ENCODE results near the gene KRT20. TPM values are rescaled to one million over a fixed set of nuclear protein-coding genes. Genes with fewer than 3 reads are reported as not detected.

Gene KRT20
- total and polyA plus RNA-seq, 2 of the 8 experiments (the other 6 are each of a cell fraction or from before 2014, with no cell fraction given) = not detected

DNA sequence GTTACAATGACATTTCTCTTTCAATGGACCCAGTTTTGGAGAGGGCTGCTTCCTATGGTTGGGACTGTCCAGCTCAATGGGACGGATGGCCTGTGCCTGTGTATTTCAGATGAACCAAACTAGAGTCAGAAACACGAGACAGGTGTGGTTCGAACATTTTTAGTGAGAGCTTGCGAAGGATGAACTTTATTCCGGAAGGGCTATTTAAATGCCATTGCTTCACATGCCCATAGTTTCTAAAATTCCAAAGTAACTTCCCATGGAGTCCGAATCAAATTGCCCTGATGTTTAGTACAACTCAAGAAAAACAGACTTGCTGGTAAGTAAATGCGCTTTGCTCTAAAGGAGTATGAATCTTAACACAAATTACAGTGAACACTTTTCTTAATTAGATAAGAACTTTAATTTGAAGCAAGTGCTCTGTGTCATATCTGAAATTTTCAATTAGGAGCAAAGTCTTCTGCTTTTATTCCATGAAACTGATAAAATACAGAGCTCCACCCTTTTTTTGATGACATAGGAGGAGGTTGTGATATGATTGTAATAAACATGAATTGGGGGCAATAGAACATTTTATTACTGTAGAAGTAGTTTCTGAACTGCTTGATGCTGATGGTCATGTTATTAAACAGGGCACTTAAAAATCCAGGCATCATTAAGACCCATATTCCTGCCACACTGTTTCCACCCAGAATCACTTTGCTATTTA is 1.3 kb downstream of the KRT20 start:
- H2BK120ac ChIP-seq (replicated peaks; ENCODE audit: low read depth, low read length) = no peak overlapping the region
- H3K23ac ChIP-seq (ENCODE audit: insufficient read length) = no peak overlapping the region
- no peaks in the 10 kb centered on the region for H3K36me3 ChIP-seq (ENCODE audit: control insufficient read depth in 2 of 4, insufficient read depth in 4 of 4, low read length in 3 of 4)
- no peak overlapping the region for H4K8ac ChIP-seq (ENCODE audit: extremely low read depth, insufficient read depth, low read length)
- DNase-seq (ENCODE audit: low read depth in 1 of 2, low spot score in 2 of 2) (no peak), FAIRE-seq (no peak)
- no peak overlapping the region for H3K56ac ChIP-seq (replicated peaks; ENCODE audit: insufficient read length, low read depth, low read length)
- CTCF ChIA-PET (ENCODE audit: partially characterized antibody) = interaction anchor here (1.0 to 2.1 kb wide), 5 partner anchors 16 to 779 kb away, joined by 3 to 8 read pairs (median 3); partner anchors contain the start of gene KRT10
- no peak overlapping the region for H2BK12ac ChIP-seq (ENCODE audit: low read depth, low read length)
- no peak overlapping the region for H3K18ac ChIP-seq (ENCODE audit: extremely low read depth, low read length)
- no peak overlapping the region for H3K27ac ChIP-seq (ENCODE audit: low read depth, low read length)
- H3K79me2 ChIP-seq (ENCODE audit: control insufficient read depth in 1 of 2, insufficient read depth in 2 of 2, low read length in 2 of 2) = no peaks in the 10 kb centered on the region
- H2AK5ac ChIP-seq (ENCODE audit: low read depth, low read length) = no peak overlapping the region
- H2BK5ac ChIP-seq (ENCODE audit: low read depth, low read length) = no peak overlapping the region
- no peaks in the 10 kb centered on the region for H4K20me1 ChIP-seq (replicated peaks in 1 of 2; ENCODE audit: control insufficient read depth in 1 of 2, insufficient read depth in 2 of 2, low read length in 2 of 2)
- no peak overlapping the region for H3K4ac ChIP-seq (replicated peaks; ENCODE audit: insufficient read length, low read depth, low read length)
- H3K4me2 ChIP-seq (ENCODE audit: insufficient read depth in 1 of 2, low read depth in 2 of 2, low read length in 2 of 2) = no peak overlapping the region
- H3K14ac ChIP-seq (ENCODE audit: insufficient read length) = no peak overlapping the region
- no peaks in the 10 kb centered on the region for H3K79me1 ChIP-seq (ENCODE audit: low read depth, low read length)
- H4K91ac ChIP-seq (replicated peaks; ENCODE audit: insufficient read length, low read length) = no peak overlapping the region
- 88% methylated on average over 7 of the region's 7 CpGs; no CpG with 5 or more reads in 1 of the 2 experiments for WGBS, 2 experiments (ENCODE audit: extremely low coverage in 1 of 2, insufficient coverage in 1 of 2, insufficient read length in 1 of 2, insufficient replicate concordance in 2 of 2, low coverage in 1 of 2, low lambda C conversion rate in 2 of 2, missing lambda C conversion rate in 1 of 2)
- TF ChIP-seq BACH1 (IDR thresholded peaks at IDR 0.05; ENCODE audit: low read length) (no peak), KDM1A (IDR thresholded peaks at IDR 0.05; ENCODE audit: borderline replicate concordance, low read length) (no peak), PHF8 (conservative IDR thresholded peaks at IDR 0.05; ENCODE audit: low read depth, low read length) (no peak), BCL11A (IDR thresholded peaks at IDR 0.05; ENCODE audit: low read depth in 2 of 2, low read length in 2 of 2) (no peak)
- TF ChIP-seq, protein P1, sequence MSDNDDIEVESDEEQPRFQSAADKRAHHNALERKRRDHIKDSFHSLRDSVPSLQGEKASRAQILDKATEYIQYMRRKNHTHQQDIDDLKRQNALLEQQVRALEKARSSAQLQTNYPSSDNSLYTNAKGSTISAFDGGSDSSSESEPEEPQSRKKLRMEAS (IDR thresholded peaks at IDR 0.05) = no peak
- no peak overlapping the region for H2BK15ac ChIP-seq (ENCODE audit: low read length)
- no peaks in the 10 kb centered on the region for H3K23me2 ChIP-seq (ENCODE audit: low read depth, low read length)
- no peaks in the 10 kb centered on the region for H3K9me3 ChIP-seq (ENCODE audit: insufficient read depth in 2 of 2, low read depth in 1 of 2, low read length in 1 of 2)
- no peak overlapping the region for H3K9ac ChIP-seq (replicated peaks in 1 of 4; ENCODE audit: extremely low read depth in 1 of 4, low read depth in 3 of 4, low read length in 3 of 4)
- H4K5ac ChIP-seq (ENCODE audit: insufficient read length, low read depth, low read length) = no peak overlapping the region
- H3K27me3 ChIP-seq (replicated peaks in 1 of 4; ENCODE audit: control insufficient read depth in 3 of 4, extremely low read depth in 1 of 4, insufficient read depth in 3 of 4, low read length in 3 of 4) = no peaks in the 10 kb centered on the region
- H2AFZ ChIP-seq (ENCODE audit: low read length) = no peak overlapping the region
- POLR2A ChIA-PET (ENCODE audit: partially characterized antibody) = no interaction called here
- no peak overlapping the region for H2BK20ac ChIP-seq (ENCODE audit: low read length)
- H3K4me1 ChIP-seq (replicated peaks in 1 of 4; ENCODE audit: control insufficient read depth in 3 of 4, insufficient read depth in 4 of 4, low read length in 3 of 4) = no peaks in the 10 kb centered on the region
- H3K4me3 ChIP-seq (ENCODE audit: extremely low read depth in 1 of 4, insufficient read depth in 2 of 4, low read depth in 3 of 4, low read length in 4 of 4) = no peak overlapping the region
